ENCODE data around the gene TIMD4.

GRCh38 chr5:156913355-156913718 lies 49.7 kb downstream of the TIMD4 start:
- no peak for TF ChIP-seq POLR2A (IDR thresholded peaks at IDR 0.05)
- TF ChIP-seq, protein P1, sequence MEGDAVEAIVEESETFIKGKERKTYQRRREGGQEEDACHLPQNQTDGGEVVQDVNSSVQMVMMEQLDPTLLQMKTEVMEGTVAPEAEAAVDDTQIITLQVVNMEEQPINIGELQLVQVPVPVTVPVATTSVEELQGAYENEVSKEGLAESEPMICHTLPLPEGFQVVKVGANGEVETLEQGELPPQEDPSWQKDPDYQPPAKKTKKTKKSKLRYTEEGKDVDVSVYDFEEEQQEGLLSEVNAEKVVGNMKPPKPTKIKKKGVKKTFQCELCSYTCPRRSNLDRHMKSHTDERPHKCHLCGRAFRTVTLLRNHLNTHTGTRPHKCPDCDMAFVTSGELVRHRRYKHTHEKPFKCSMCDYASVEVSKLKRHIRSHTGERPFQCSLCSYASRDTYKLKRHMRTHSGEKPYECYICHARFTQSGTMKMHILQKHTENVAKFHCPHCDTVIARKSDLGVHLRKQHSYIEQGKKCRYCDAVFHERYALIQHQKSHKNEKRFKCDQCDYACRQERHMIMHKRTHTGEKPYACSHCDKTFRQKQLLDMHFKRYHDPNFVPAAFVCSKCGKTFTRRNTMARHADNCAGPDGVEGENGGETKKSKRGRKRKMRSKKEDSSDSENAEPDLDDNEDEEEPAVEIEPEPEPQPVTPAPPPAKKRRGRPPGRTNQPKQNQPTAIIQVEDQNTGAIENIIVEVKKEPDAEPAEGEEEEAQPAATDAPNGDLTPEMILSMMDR (IDR thresholded peaks at IDR 0.05), result no peak
